ENCODE results near the gene KIF5C. TPM values are rescaled to one million over a fixed set of nuclear protein-coding genes. Genes with fewer than 3 reads are reported as not detected.
A peak's percentile ranks its signal among the peaks of the same experiment; 100 is the strongest.

KIF5C gene
- total and polyA plus RNA-seq, 2 donors (not counting 1 experiment from before 2014, with no cell fraction given): 0.09 to 0.17 TPM

GRCh38 chr2:149015926-149016563 lies 141.0 kb downstream of the KIF5C start:
- no peaks in the 10 kb centered on the region for H3K4me1 ChIP-seq (ENCODE audit: control insufficient read depth, extremely low read depth, insufficient read depth, low read length)
- DNase-seq (ENCODE audit: low read depth in 2 of 2): no peak
- H3K9ac ChIP-seq (ENCODE audit: insufficient read depth, low read length): no peak overlapping the region

GRCh38 chr2:149017116-149017985 lies 142.3 kb downstream of the KIF5C start:
- H4K20me1 ChIP-seq (ENCODE audit: control insufficient read depth, extremely low read depth, insufficient read depth, low read length): no peaks in the 10 kb centered on the region
- H3K36me3 ChIP-seq (ENCODE audit: control insufficient read depth, insufficient read depth, low read length): no peaks in the 10 kb centered on the region
- H3K9me3 ChIP-seq (ENCODE audit: control insufficient read depth, insufficient read depth, low read depth, low read length): no peaks in the 10 kb centered on the region
- no peak overlapping the region for H3K27ac ChIP-seq (ENCODE audit: insufficient read depth, low read length)
- H3K27me3 ChIP-seq (ENCODE audit: control insufficient read depth, insufficient read depth, low read length): no peaks in the 10 kb centered on the region
- no peaks in the 10 kb centered on the region for H3K4me1 ChIP-seq (ENCODE audit: control insufficient read depth, extremely low read depth, insufficient read depth, low read length)
- H3K4me3 ChIP-seq (replicated peaks in 1 of 4; ENCODE audit: control extremely low read depth in 1 of 4, insufficient read depth in 1 of 4, low read depth in 3 of 4, low read length in 4 of 4): no peak overlapping the region
- H2AFZ ChIP-seq (ENCODE audit: low read length): no peak overlapping the region
- no peaks in the 10 kb centered on the region for H3K79me2 ChIP-seq (ENCODE audit: control insufficient read depth, insufficient read depth, low read length)
- TF ChIP-seq EZH2 (IDR thresholded peaks at IDR 0.05; ENCODE audit: low read length, missing control alignments) (no peak), CTCF (conservative IDR thresholded peaks at IDR 0.05 in 1 of 2, IDR thresholded peaks at IDR 0.05 in 1 of 2; ENCODE audit: low read depth in 1 of 2, low read length in 2 of 2) (peak; percentile 91 to 92)
- DNase-seq (ENCODE audit: low read depth in 2 of 2): peak; percentile 57 to 83
- H3K4me2 ChIP-seq (ENCODE audit: extremely low read depth, insufficient read depth, low read length): no peak overlapping the region
- no peak overlapping the region for H3K9ac ChIP-seq (ENCODE audit: insufficient read depth, low read length)

More at GRCh38 chr2:149015926-149016563, 141.0 kb downstream of the KIF5C start:
- H3K27ac ChIP-seq (ENCODE audit: insufficient read depth, low read length): no peak overlapping the region
- H3K36me3 ChIP-seq (ENCODE audit: control insufficient read depth, insufficient read depth, low read length): no peaks in the 10 kb centered on the region
- no peaks in the 10 kb centered on the region for H4K20me1 ChIP-seq (ENCODE audit: control insufficient read depth, extremely low read depth, insufficient read depth, low read length)
- H3K9me3 ChIP-seq (ENCODE audit: control insufficient read depth, insufficient read depth, low read depth, low read length): no peaks in the 10 kb centered on the region
- no peak overlapping the region for H2AFZ ChIP-seq (ENCODE audit: low read length)
- no peak overlapping the region for H3K4me3 ChIP-seq (replicated peaks in 1 of 4; ENCODE audit: control extremely low read depth in 1 of 4, insufficient read depth in 1 of 4, low read depth in 3 of 4, low read length in 4 of 4)
- no peaks in the 10 kb centered on the region for H3K27me3 ChIP-seq (ENCODE audit: control insufficient read depth, insufficient read depth, low read length)
- no peak overlapping the region for H3K4me2 ChIP-seq (ENCODE audit: extremely low read depth, insufficient read depth, low read length)
- H3K79me2 ChIP-seq (ENCODE audit: control insufficient read depth, insufficient read depth, low read length): no peaks in the 10 kb centered on the region
- TF ChIP-seq CTCF (conservative IDR thresholded peaks at IDR 0.05 in 1 of 2, IDR thresholded peaks at IDR 0.05 in 1 of 2; ENCODE audit: low read depth in 1 of 2, low read length in 2 of 2) (no peak), EZH2 (IDR thresholded peaks at IDR 0.05; ENCODE audit: low read length, missing control alignments) (no peak)

GRCh38 chr2:149018981-149019380 lies 144.0 kb downstream of the KIF5C start:
- Histone ChIP-seq H3K4me2 (ENCODE audit: extremely low read depth, insufficient read depth, low read length) (no peak overlapping the region), H3K4me3 (replicated peaks in 1 of 4; ENCODE audit: control extremely low read depth in 1 of 4, insufficient read depth in 1 of 4, low read depth in 3 of 4, low read length in 4 of 4) (no peak overlapping the region), H4K20me1 (ENCODE audit: control insufficient read depth, extremely low read depth, insufficient read depth, low read length) (no peaks in the 10 kb centered on the region), H3K79me2 (ENCODE audit: control insufficient read depth, insufficient read depth, low read length) (no peaks in the 10 kb centered on the region), H3K36me3 (ENCODE audit: control insufficient read depth, insufficient read depth, low read length) (no peaks in the 10 kb centered on the region), H3K4me1 (ENCODE audit: control insufficient read depth, extremely low read depth, insufficient read depth, low read length) (no peaks in the 10 kb centered on the region), H3K27ac (ENCODE audit: insufficient read depth, low read length) (no peak overlapping the region), H2AFZ (ENCODE audit: low read length) (no peak overlapping the region), H3K9ac (ENCODE audit: insufficient read depth, low read length) (no peak overlapping the region), H3K27me3 (ENCODE audit: control insufficient read depth, insufficient read depth, low read length) (no peaks in the 10 kb centered on the region), H3K9me3 (ENCODE audit: control insufficient read depth, insufficient read depth, low read depth, low read length) (no peaks in the 10 kb centered on the region)
- TF ChIP-seq CTCF (conservative IDR thresholded peaks at IDR 0.05 in 1 of 2, IDR thresholded peaks at IDR 0.05 in 1 of 2; ENCODE audit: low read depth in 1 of 2, low read length in 2 of 2): no peak
- no peak for TF ChIP-seq EZH2 (IDR thresholded peaks at IDR 0.05; ENCODE audit: low read length, missing control alignments)
- no peak for DNase-seq (ENCODE audit: low read depth in 2 of 2)

Measured in fibroblast of lung (primary cell).